IMR-90 (cell line): ENCODE results near the gene FAM163B. TPM values are rescaled to one million over a fixed set of nuclear protein-coding genes. Genes with fewer than 3 reads are reported as not detected.

Experiments
- ATAC-seq: fragments of 200-7000 bp; cut with Tn5 transposase; 2 replicates; pipeline ENCODE4 v1.9.1; 2020; ENCODE audit warnings: low read depth, mild to moderate bottlenecking, moderate library complexity
- BruUV-seq: library from RNA; stranded (reverse); fragments of 400-500 nt; replicated peaks from 2 replicates; lab custom pipeline; 2021; lab: Mats Ljungman, UMichigan
- CTCF ChIA-PET: fragments of 300-600 bp; formaldehyde crosslinking; extraction: SDS; loops from one replicate; lab custom pipeline; 2021; ENCODE audit warnings: antibody characterized with exemption; lab: Yijun Ruan, JAX
- POLR2A ChIA-PET: fragments of 300-600 bp; sonication (Branson Sonifier 250); formaldehyde crosslinking; loops from one replicate; lab custom pipeline; 2022; ENCODE audit warnings: antibody characterized with exemption; ENCODE audit not compliant: unreplicated experiment; lab: Charles Lee
- DNase-seq: peaks from one replicate; pipeline ENCODE4 v3.0.0; 2013
- H2AFZ ChIP-seq: replicated peaks from 2 replicates; pipeline ENCODE3; 2013; ENCODE audit warnings: low read length, mild to moderate bottlenecking; ENCODE audit not compliant: poor library complexity
- H2AK5ac ChIP-seq: 2 replicates; pipeline ENCODE4 v1.6.1; 2013; ENCODE audit warnings: low read depth, low read length, inconsistent platforms
- H2AK9ac ChIP-seq: replicated peaks from 2 replicates; pipeline ENCODE3; 2013; ENCODE audit warnings: mild to moderate bottlenecking, low read depth, low read length, moderate library complexity; ENCODE audit not compliant: poor library complexity
- H2BK120ac ChIP-seq: 2 replicates; pipeline ENCODE4 v1.6.1; 2013; ENCODE audit warnings: low read depth, low read length, inconsistent platforms
- H2BK15ac ChIP-seq: 3 replicates; pipeline ENCODE4 v1.6.1; 2013; ENCODE audit warnings: low read depth, low read length, inconsistent platforms
- H2BK20ac ChIP-seq: 2 replicates; pipeline ENCODE4 v1.6.1; 2013; ENCODE audit warnings: low read depth, mild to moderate bottlenecking, inconsistent platforms, low read length, moderate library complexity
- H2BK5ac ChIP-seq: 2 replicates; pipeline ENCODE4 v1.6.1; 2013; ENCODE audit warnings: mild to moderate bottlenecking, low read depth, low read length, inconsistent platforms; ENCODE audit not compliant: poor library complexity, severe bottlenecking
- H3K14ac ChIP-seq: replicated peaks from 2 replicates; pipeline ENCODE4 v1.6.1; 2013; ENCODE audit warnings: low read depth, low read length, inconsistent platforms
- H3K18ac ChIP-seq: 2 replicates; pipeline ENCODE4 v1.6.1; 2013; ENCODE audit warnings: low read depth, low read length, control low read depth
- H3K23ac ChIP-seq: 2 replicates; pipeline ENCODE4 v1.6.1; 2013; ENCODE audit warnings: low read depth, low read length, inconsistent platforms
- H3K27ac ChIP-seq: 2 replicates; pipeline ENCODE4 v1.5.1; 2013; ENCODE audit warnings: mild to moderate bottlenecking, control low read depth, low read length; ENCODE audit not compliant: insufficient read depth
- H3K27me3 ChIP-seq: 2 replicates; pipeline ENCODE4 v1.6.1; 2013; ENCODE audit warnings: low read length; ENCODE audit not compliant: control insufficient read depth, insufficient read depth
- H3K36me3 ChIP-seq: 2 replicates; pipeline ENCODE4 v1.6.1; 2013; ENCODE audit warnings: low read length, mixed read lengths; ENCODE audit not compliant: control insufficient read depth, insufficient read depth
- H3K4ac ChIP-seq: 2 replicates; pipeline ENCODE4 v1.6.1; 2013; ENCODE audit warnings: low read depth, low read length, inconsistent platforms
- H3K4me1 ChIP-seq: 2 replicates; pipeline ENCODE4 v1.6.1; 2013; ENCODE audit warnings: low read length, mixed read lengths; ENCODE audit not compliant: control insufficient read depth, insufficient read depth
- H3K4me2 ChIP-seq: 2 replicates; pipeline ENCODE4 v1.6.1; 2013; ENCODE audit warnings: low read depth, mild to moderate bottlenecking, control low read depth, low read length, moderate library complexity
- H3K4me3 ChIP-seq: 2 replicates; pipeline ENCODE4 v1.5.1; 2013; ENCODE audit warnings: low read depth, mild to moderate bottlenecking, control low read depth, low read length, moderate library complexity; ENCODE audit not compliant: insufficient read depth
- H3K56ac ChIP-seq: 2 replicates; pipeline ENCODE4 v1.6.1; 2013; ENCODE audit warnings: low read length, inconsistent platforms; ENCODE audit not compliant: insufficient read depth; ENCODE audit errors: extremely low read depth
- H3K79me1 ChIP-seq, 2 experiments: 2 replicates each; pipeline ENCODE4 v1.6.1; 2013; ENCODE audit warnings: low read length in 2 of 2, inconsistent platforms in 1 of 2, low read depth in 1 of 2
- H3K9ac ChIP-seq: 2 replicates; pipeline ENCODE4 v1.6.1; 2013; ENCODE audit warnings: low read depth, low read length, control low read depth
- H3K9me1 ChIP-seq: 2 replicates; pipeline ENCODE4 v1.6.1; 2013; ENCODE audit warnings: low read length, inconsistent platforms; ENCODE audit not compliant: insufficient read depth
- H3K9me3 ChIP-seq: 2 replicates; pipeline ENCODE4 v1.6.1; 2013; ENCODE audit warnings: low read length; ENCODE audit not compliant: control insufficient read depth, insufficient read depth
- H4K20me1 ChIP-seq: 2 replicates; pipeline ENCODE4 v1.6.1; 2013; ENCODE audit warnings: low read length, inconsistent platforms; ENCODE audit not compliant: insufficient read depth
- H4K5ac ChIP-seq: 2 replicates; pipeline ENCODE4 v1.6.1; 2013; ENCODE audit warnings: mild to moderate bottlenecking, low read depth, low read length, control low read depth
- H4K8ac ChIP-seq, 2 experiments: 2 replicates each; pipeline ENCODE4 v1.6.1; 2013; ENCODE audit warnings: low read depth in 2 of 2, low read length in 2 of 2, control low read depth in 1 of 2, inconsistent platforms in 1 of 2
- H4K91ac ChIP-seq: 2 replicates; pipeline ENCODE4 v1.6.1; 2013; ENCODE audit warnings: low read depth, low read length, inconsistent platforms; ENCODE audit not compliant: insufficient read depth
- CEBPB ChIP-seq: IDR thresholded peaks from 2 replicates; pipeline ENCODE4 v1.6.1; 2012; ENCODE audit warnings: low read depth, low read length, improper control_type of control experiment
- WGBS, 2 experiments: methylation state at CpG; one replicate each; pipeline versions ENCODE4 v1.1.5 to v1.1.7; 2013; ENCODE audit warnings: missing lambda C conversion rate in 2 of 2; ENCODE audit not compliant: insufficient read length in 1 of 2; ENCODE audit errors: extremely low coverage in 2 of 2; 5-methylcytosine and 5-hydroxymethylcytosine counted together
- dilution Hi-C: fragments of 300-500 bp; cut with HindIII; formaldehyde crosslinking; loops from one replicate; pipeline ENCODE4 v1.14.3; 2018; ENCODE audit warnings: low sequenced_read_pairs; ENCODE audit not compliant: unreplicated experiment
- in situ Hi-C: fragments of 300-500 bp; cut with MboI; formaldehyde crosslinking; loops from 3 replicates; pipeline ENCODE4 v1.14.3; 2019; ENCODE audit warnings: low sequenced_read_pairs, inconsistent platforms, mixed read lengths
- intact Hi-C: fragments of 100-400 bp; cut with micrococcal nuclease; formaldehyde crosslinking; loops from 2 replicates; pipeline ENCODE4 v1.10.0; 2022
- polyA plus RNA-seq, 3 experiments: library from polyadenylated mRNA; depleted of rRNA; stranded (reverse); fragments of >200 nt; gene quantifications; 2 replicates each; pipeline ENCODE4 v1.2.3, GENCODE V29; 2012; ENCODE audit warnings: low replicate concordance in 1 of 3
- total RNA-seq: library from RNA; depleted of rRNA; stranded (reverse); fragments of >200 nt; gene quantifications from 2 replicates; pipeline ENCODE4 v1.2.3, GENCODE V29; 2012

Gene FAM163B
- total and polyA plus RNA-seq, 2 of the 4 experiments (the other 2 are of a cell fraction): not detected

DNA sequence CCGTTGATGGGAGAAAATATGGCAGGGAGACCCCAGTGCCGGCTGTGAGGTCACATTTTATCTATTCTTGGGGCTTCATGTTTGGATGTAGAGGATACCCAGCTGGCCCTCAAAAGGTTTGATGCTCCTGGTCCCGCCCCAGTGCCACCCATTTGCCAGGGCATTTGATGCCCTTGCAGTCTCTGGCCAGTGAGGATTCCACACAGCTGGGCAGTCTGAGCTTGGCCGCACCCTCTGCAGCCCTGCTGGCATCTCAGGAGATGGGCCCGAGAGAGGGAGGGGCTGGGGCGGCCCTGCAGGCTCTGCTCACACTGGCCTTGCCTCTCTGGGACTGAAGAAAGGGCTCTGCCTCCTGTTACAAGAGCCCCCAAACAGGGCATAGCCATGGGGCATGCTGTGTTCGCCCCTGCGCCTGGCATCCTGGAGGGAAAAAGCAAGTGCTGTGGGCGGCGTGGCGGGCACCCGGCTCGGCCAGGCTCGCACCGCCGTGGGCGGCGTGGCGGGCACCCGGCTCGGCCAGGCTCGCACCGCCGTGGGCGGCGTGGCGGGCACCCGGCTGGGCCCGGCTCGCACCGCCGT lies 47.1 kb downstream of the FAM163B start:
- no peak overlapping the region for H4K5ac ChIP-seq
- no peak overlapping the region for H2AK5ac ChIP-seq
- H3K4ac ChIP-seq: no peak overlapping the region
- intact Hi-C loops (no loop called here), dilution Hi-C loops (no loop called here), in situ Hi-C loops (no loop called here)
- WGBS, 2 experiments: 92% methylated on average over 16 of the region's 32 CpGs; no CpG with 5 or more reads in 1 of the 2 experiments
- no peak overlapping the region for H2AK9ac ChIP-seq
- DNase-seq: no peak
- no peak overlapping the region for H2BK120ac ChIP-seq
- H4K20me1 ChIP-seq: no peaks in the 10 kb centered on the region
- H4K8ac ChIP-seq: no peak overlapping the region
- no peak for TF ChIP-seq CEBPB
- ChIA-PET POLR2A (no interaction called here), CTCF (no interaction called here)
- H2BK5ac ChIP-seq: no peak overlapping the region
- H3K14ac ChIP-seq: no peak overlapping the region
- no TSS peak for BruUV-seq
- H3K36me3 ChIP-seq: no peaks in the 10 kb centered on the region
- peaks cover 18% of the 10 kb centered on the region for H3K4me1 ChIP-seq
- peaks cover 17% of the 10 kb centered on the region; the same call in 1 of the 2 replicates for H3K27me3 ChIP-seq
- no peak overlapping the region for H3K18ac ChIP-seq
- no peaks in the 10 kb centered on the region for H3K79me1 ChIP-seq
- no peak overlapping the region for H2AFZ ChIP-seq
- no peak overlapping the region for H3K9ac ChIP-seq
- no peak overlapping the region for H3K27ac ChIP-seq
- H3K9me1 ChIP-seq: peaks cover 3% of the 10 kb centered on the region; the same call in 1 of the 2 replicates
- H3K23ac ChIP-seq: no peak overlapping the region
- H3K56ac ChIP-seq: no peak overlapping the region
- no peak overlapping the region for H2BK15ac ChIP-seq
- no peak overlapping the region for H2BK20ac ChIP-seq
- no peak overlapping the region for H4K91ac ChIP-seq
- no peak overlapping the region for H3K4me2 ChIP-seq
- H3K4me3 ChIP-seq: no peak overlapping the region
- H3K9me3 ChIP-seq: no peaks in the 10 kb centered on the region
- no peak for ATAC-seq
